Measurements from ENCODE around the gene ESRRA. TPM values are rescaled to one million over a fixed set of nuclear protein-coding genes. Genes with fewer than 3 reads are reported as not detected.

ESRRA gene
- total RNA-seq, 2 donors from 2014 or later: 38.7 to 54.7 TPM

DNA sequence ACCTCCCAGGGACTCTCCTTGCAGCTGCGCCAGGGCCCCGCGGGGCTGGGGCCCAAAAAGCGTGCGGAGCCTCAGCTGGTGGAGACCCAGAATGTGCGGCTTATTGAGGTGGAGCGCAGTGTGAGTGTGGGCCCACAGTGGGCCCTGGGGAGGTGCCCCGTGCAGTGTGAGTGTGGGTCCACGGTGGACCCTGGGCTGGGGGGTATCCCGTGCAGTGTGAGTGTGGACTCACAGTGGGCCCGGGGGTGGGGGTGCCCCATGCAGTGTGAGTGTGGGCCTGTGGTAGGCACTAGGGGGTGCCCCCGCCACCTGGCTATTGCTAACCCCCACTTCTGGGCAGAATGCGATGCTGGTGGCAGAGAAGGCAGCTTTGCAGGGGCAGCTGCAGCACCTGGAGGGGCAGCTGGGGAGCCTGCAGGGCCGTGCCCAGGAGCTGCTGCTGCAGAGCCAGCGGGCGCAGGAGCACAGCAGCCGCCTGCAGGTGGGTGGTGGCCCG, 45.9 kb downstream of the ESRRA start:
- intact Hi-C loops (cut with DNase I): no loop called here
- WGBS: 96% methylated on average over 18 of the region's 18 CpGs
- H3K27me3 ChIP-seq (replicated peaks; ENCODE audit: insufficient read depth): no peaks in the 10 kb centered on the region
- no peaks in the 10 kb centered on the region for H3K9me3 ChIP-seq
- H3K27ac ChIP-seq: no peak overlapping the region
- no peaks in the 10 kb centered on the region for H3K36me3 ChIP-seq
- no peak overlapping the region for H3K4me3 ChIP-seq
- TF ChIP-seq POLR2AphosphoS5 (IDR thresholded peaks at IDR 0.05) (no peak), POLR2A (IDR thresholded peaks at IDR 0.05) (no peak)
- TF ChIP-seq, protein P1, sequence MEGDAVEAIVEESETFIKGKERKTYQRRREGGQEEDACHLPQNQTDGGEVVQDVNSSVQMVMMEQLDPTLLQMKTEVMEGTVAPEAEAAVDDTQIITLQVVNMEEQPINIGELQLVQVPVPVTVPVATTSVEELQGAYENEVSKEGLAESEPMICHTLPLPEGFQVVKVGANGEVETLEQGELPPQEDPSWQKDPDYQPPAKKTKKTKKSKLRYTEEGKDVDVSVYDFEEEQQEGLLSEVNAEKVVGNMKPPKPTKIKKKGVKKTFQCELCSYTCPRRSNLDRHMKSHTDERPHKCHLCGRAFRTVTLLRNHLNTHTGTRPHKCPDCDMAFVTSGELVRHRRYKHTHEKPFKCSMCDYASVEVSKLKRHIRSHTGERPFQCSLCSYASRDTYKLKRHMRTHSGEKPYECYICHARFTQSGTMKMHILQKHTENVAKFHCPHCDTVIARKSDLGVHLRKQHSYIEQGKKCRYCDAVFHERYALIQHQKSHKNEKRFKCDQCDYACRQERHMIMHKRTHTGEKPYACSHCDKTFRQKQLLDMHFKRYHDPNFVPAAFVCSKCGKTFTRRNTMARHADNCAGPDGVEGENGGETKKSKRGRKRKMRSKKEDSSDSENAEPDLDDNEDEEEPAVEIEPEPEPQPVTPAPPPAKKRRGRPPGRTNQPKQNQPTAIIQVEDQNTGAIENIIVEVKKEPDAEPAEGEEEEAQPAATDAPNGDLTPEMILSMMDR (IDR thresholded peaks at IDR 0.05): no peak
- DNase-seq (ENCODE audit: low spot score): no peak
- no peaks in the 10 kb centered on the region for H3K4me1 ChIP-seq (replicated peaks)

GRCh38 chr11:64352099-64352994, 47.0 kb downstream of the ESRRA start:
- WGBS: 85% methylated on average over 32 of the region's 33 CpGs
- TF ChIP-seq, protein P1 (IDR thresholded peaks at IDR 0.05): no peak
- no peak for TF ChIP-seq POLR2A (IDR thresholded peaks at IDR 0.05)
- no peak for TF ChIP-seq POLR2AphosphoS5 (IDR thresholded peaks at IDR 0.05)
- Histone ChIP-seq H3K4me1 (replicated peaks) (no peaks in the 10 kb centered on the region), H3K27me3 (replicated peaks; ENCODE audit: insufficient read depth) (no peaks in the 10 kb centered on the region), H3K27ac (no peak overlapping the region), H3K4me3 (no peak overlapping the region), H3K36me3 (no peaks in the 10 kb centered on the region), H3K9me3 (no peaks in the 10 kb centered on the region)
- DNase-seq (ENCODE audit: low spot score): no peak
- intact Hi-C loops (cut with DNase I): no loop called here

- intact Hi-C loops (cut with DNase I): no loop called here
- DNase-seq (ENCODE audit: low spot score): no peak
- no peaks in the 10 kb centered on the region for H3K27me3 ChIP-seq (replicated peaks; ENCODE audit: insufficient read depth)
- no peak overlapping the region for H3K4me3 ChIP-seq
- no peaks in the 10 kb centered on the region for H3K36me3 ChIP-seq
- TF ChIP-seq, protein P1 (IDR thresholded peaks at IDR 0.05): no peak
- TF ChIP-seq POLR2AphosphoS5 (IDR thresholded peaks at IDR 0.05): no peak
- TF ChIP-seq POLR2A (IDR thresholded peaks at IDR 0.05): no peak
- no peak overlapping the region for H3K27ac ChIP-seq
- H3K9me3 ChIP-seq: no peaks in the 10 kb centered on the region
- 48% methylated on average over 32 of the region's 34 CpGs for WGBS
- no peaks in the 10 kb centered on the region for H3K4me1 ChIP-seq (replicated peaks)
Measured at GRCh38 chr11:64352995-64353714, 47.8 kb downstream of the ESRRA start.

GRCh38 chr11:64353715-64354506, 48.6 kb downstream of the ESRRA start:
- no peaks in the 10 kb centered on the region for H3K36me3 ChIP-seq
- WGBS: 74% methylated on average over 19 of the region's 20 CpGs
- H3K27me3 ChIP-seq (replicated peaks; ENCODE audit: insufficient read depth): no peaks in the 10 kb centered on the region
- H3K4me3 ChIP-seq: no peak overlapping the region
- no peaks in the 10 kb centered on the region for H3K9me3 ChIP-seq
- TF ChIP-seq, protein P1 (IDR thresholded peaks at IDR 0.05): no peak
- TF ChIP-seq POLR2A (IDR thresholded peaks at IDR 0.05) (no peak), POLR2AphosphoS5 (IDR thresholded peaks at IDR 0.05) (no peak)
- intact Hi-C loops (cut with DNase I): loop anchor here (1.0 kb wide), 1 partner anchor 35 kb away; no protein-coding TSS in a partner anchor
- H3K4me1 ChIP-seq (replicated peaks): peaks cover 6% of the 10 kb centered on the region
- no peak for DNase-seq (ENCODE audit: low spot score)
- no peak overlapping the region for H3K27ac ChIP-seq

All from prostate gland (tissue), 2 donors.